Measurements from ENCODE around the gene AMHR2. TPM values are rescaled to one million over a fixed set of nuclear protein-coding genes. Genes with fewer than 3 reads are reported as not detected.

The AMHR2 gene
- total RNA-seq, 4 donors from 2014 or later = 0.23 TPM; not detected in 3

- Histone ChIP-seq H3K4me1 (peaks cover 29% of the 10 kb centered on the region), H3K27me3 (no peaks in the 10 kb centered on the region), H3K4me3 (no peak overlapping the region), H3K9me3 (no peaks in the 10 kb centered on the region), H3K27ac (no peak overlapping the region), H3K36me3 (peaks cover 95% of the 10 kb centered on the region)
- no peak for TF ChIP-seq EP300 (IDR thresholded peaks at IDR 0.05)
- TF ChIP-seq POLR2A (IDR thresholded peaks at IDR 0.05) = no peak
- no peak for TF ChIP-seq POLR2AphosphoS5 (IDR thresholded peaks at IDR 0.05)
- no peak for TF ChIP-seq CTCF (IDR thresholded peaks at IDR 0.05)
- 75% methylated on average over 12 of the region's 12 CpGs for WGBS
- no peak for DNase-seq (ENCODE audit: low spot score in 2 of 2)
Observed at GRCh38 chr12:53480491-53481442, 57.1 kb downstream of the AMHR2 start.

Other genes starting within 250 kb of the AMHR2 start
- gene ZNF740, start 243.1 kb upstream of the AMHR2 start, total RNA-seq = 10 to 100 TPM in 3 of 4 donors, 1 to 10 TPM in 1; 5.9 to 38.9 (median 15.2) TPM
- gene CSAD, start 242.9 kb upstream of the AMHR2 start, total RNA-seq = 100 to 1,000 TPM in 1 of 4 donors, 10 to 100 TPM in 3; 35.6 to 175 (median 56.7) TPM
- gene ITGB7, start 216.6 kb upstream of the AMHR2 start, total RNA-seq = 10 to 100 TPM in 1 of 4 donors, 1 to 10 TPM in 3; 2.9 to 29.1 (median 6.8) TPM
- gene RARG, start 191.6 kb upstream of the AMHR2 start, total RNA-seq = 100 to 1,000 TPM; 140 to 198 (median 172) TPM
- 10 to 100 TPM in 1 of 4 donors, 1 to 10 TPM in 3; 5.7 to 10.6 (median 6.1) TPM for gene ESPL1, start 155.6 kb upstream of the AMHR2 start, total RNA-seq
- gene PFDN5, start 128.3 kb upstream of the AMHR2 start, total RNA-seq = 100 to 1,000 TPM; 457 to 612 (median 511) TPM
- 10 to 100 TPM; 38.2 to 54.6 (median 46.3) TPM for gene MYG1, start 124.2 kb upstream of the AMHR2 start, total RNA-seq
- gene AAAS, start 102.2 kb upstream of the AMHR2 start, total RNA-seq = 10 to 100 TPM; 35.9 to 72.9 (median 52.5) TPM
- not detected for gene SP7, start 87.5 kb upstream of the AMHR2 start, total RNA-seq
- gene SP1, start 43.7 kb upstream of the AMHR2 start, total RNA-seq = 100 to 1,000 TPM in 3 of 4 donors, 10 to 100 TPM in 1; 82.5 to 122 (median 111) TPM
- gene PRR13, start 17.9 kb downstream of the AMHR2 start, total RNA-seq = 10 to 100 TPM; 40.7 to 77.9 (median 57.4) TPM
- gene PCBP2, start 28.2 kb downstream of the AMHR2 start, total RNA-seq = 100 to 1,000 TPM; 480 to 803 (median 584) TPM
- gene MAP3K12, start 75.6 kb downstream of the AMHR2 start, total RNA-seq = 10 to 100 TPM in 1 of 4 donors, 1 to 10 TPM in 3; 4.8 to 14.0 (median 5.9) TPM
- gene TARBP2, start 77.4 kb downstream of the AMHR2 start, total RNA-seq = 10 to 100 TPM; 25.5 to 42.0 (median 28.6) TPM
- gene NPFF, start 83.6 kb downstream of the AMHR2 start, total RNA-seq = not detected
- gene ATF7, start 202.5 kb downstream of the AMHR2 start, total RNA-seq = 10 to 100 TPM; 26.7 to 60.7 (median 40.5) TPM

Data from suprapubic skin (tissue), 4 donors.